Peyer's patch (tissue), 4 donors: ENCODE measurements around the gene CD72. TPM values are rescaled to one million over a fixed set of nuclear protein-coding genes. Genes with fewer than 3 reads are reported as not detected.

Experiments used
- DNase-seq, 3 donors: peaks; one replicate each; pipeline ENCODE4 v3.0.0-alpha.2; 2017 to 2019
- H3K27ac ChIP-seq, 4 donors: fragments of 200-600 bp; sonication (generic); one replicate each; pipeline ENCODE4 v1.5.1; 2016 to 2019
- H3K27me3 ChIP-seq, 2 donors: fragments of 200-600 bp; sonication (generic); one replicate each; pipeline ENCODE4 v1.5.1; 2019
- H3K36me3 ChIP-seq, 3 donors: fragments of 200-600 bp; sonication (generic); one replicate each; pipeline ENCODE4 v1.5.1; 2016 to 2019
- H3K4me1 ChIP-seq, 4 donors: fragments of 200-600 bp; sonication (generic); one replicate each; pipeline ENCODE4 v1.5.1; 2016 to 2019
- H3K4me3 ChIP-seq, 4 donors: fragments of 200-600 bp; sonication (generic); 1 replicate in 3 of 4; 2 replicates in 1 of 4; pipeline ENCODE4 v1.5.1; 2016 to 2019; ENCODE audit warnings: mild to moderate bottlenecking in 1 of 4
- H3K9me3 ChIP-seq, 4 donors: fragments of 200-600 bp; sonication (generic); one replicate each; pipeline ENCODE4 v1.5.1; 2016 to 2019; ENCODE audit warnings: mild to moderate bottlenecking in 1 of 4
- POLR2A ChIP-seq, 2 donors: fragments of 450-650 bp; IDR thresholded peaks; one replicate each; pipeline ENCODE4 v1.5.1; 2017; ENCODE audit warnings: antibody characterized with exemption in 2 of 2, mild to moderate bottlenecking in 2 of 2, moderate library complexity in 2 of 2
- total RNA-seq, 4 donors: library from RNA; depleted of rRNA; stranded (reverse); fragments of >200 nt; gene quantifications; one replicate each; pipeline ENCODE4 v1.1.0, GENCODE V29; 2016
- TF ChIP-seq, protein P1 (sequence below), 6 experiments: fragments of 450-650 bp in 4 of 6; fragments of 200-600 bp in 2 of 6; sonication (generic) in 1 of 6; IDR thresholded peaks; one replicate each; pipeline ENCODE4 v1.5.1; 2017 to 2019; ENCODE audit warnings: antibody characterized with exemption in 6 of 6, mild to moderate bottlenecking in 3 of 6, moderate library complexity in 1 of 6

CD72 gene
- total RNA-seq, 4 donors from 2014 or later, result 2.3 to 62.7 (median 4.4) TPM

GRCh38 chr9:35570709-35571504 lies 47.3 kb downstream of the CD72 start:
- Histone ChIP-seq H3K27ac (peak overlapping the region in 1 of 4 donors; percentile 53), H3K36me3 (no peaks in the 10 kb centered on the region), H3K9me3 (no peaks in the 10 kb centered on the region), H3K4me3 (no peak overlapping the region), H3K27me3 (no peaks in the 10 kb centered on the region), H3K4me1 (peaks cover 0 to 4% (median 0%) of the 10 kb centered on the region in 4 donors)
- DNase-seq, result peak in 1 of 3 donors; percentile 51
- TF ChIP-seq, protein P1, sequence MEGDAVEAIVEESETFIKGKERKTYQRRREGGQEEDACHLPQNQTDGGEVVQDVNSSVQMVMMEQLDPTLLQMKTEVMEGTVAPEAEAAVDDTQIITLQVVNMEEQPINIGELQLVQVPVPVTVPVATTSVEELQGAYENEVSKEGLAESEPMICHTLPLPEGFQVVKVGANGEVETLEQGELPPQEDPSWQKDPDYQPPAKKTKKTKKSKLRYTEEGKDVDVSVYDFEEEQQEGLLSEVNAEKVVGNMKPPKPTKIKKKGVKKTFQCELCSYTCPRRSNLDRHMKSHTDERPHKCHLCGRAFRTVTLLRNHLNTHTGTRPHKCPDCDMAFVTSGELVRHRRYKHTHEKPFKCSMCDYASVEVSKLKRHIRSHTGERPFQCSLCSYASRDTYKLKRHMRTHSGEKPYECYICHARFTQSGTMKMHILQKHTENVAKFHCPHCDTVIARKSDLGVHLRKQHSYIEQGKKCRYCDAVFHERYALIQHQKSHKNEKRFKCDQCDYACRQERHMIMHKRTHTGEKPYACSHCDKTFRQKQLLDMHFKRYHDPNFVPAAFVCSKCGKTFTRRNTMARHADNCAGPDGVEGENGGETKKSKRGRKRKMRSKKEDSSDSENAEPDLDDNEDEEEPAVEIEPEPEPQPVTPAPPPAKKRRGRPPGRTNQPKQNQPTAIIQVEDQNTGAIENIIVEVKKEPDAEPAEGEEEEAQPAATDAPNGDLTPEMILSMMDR (IDR thresholded peaks at IDR 0.05), result no peak
- TF ChIP-seq POLR2A (IDR thresholded peaks at IDR 0.05), result no peak

- no peaks in the 10 kb centered on the region for H3K9me3 ChIP-seq
- H3K36me3 ChIP-seq, result no peaks in the 10 kb centered on the region
- peak overlapping the region in 1 of 4 donors; percentile 53 for H3K27ac ChIP-seq
- no peaks in the 10 kb centered on the region for H3K27me3 ChIP-seq
- DNase-seq, result no peak
- TF ChIP-seq, protein P1 (IDR thresholded peaks at IDR 0.05), result no peak
- TF ChIP-seq POLR2A (IDR thresholded peaks at IDR 0.05), result no peak
- no peak overlapping the region for H3K4me3 ChIP-seq
- peaks cover 0 to 5% (median 2%) of the 10 kb centered on the region in 4 donors for H3K4me1 ChIP-seq
These were observed 49.0 kb downstream of the CD72 start for GRCh38 chr9:35569206-35569605.

GRCh38 chr9:35568196-35568595 lies 50.0 kb downstream of the CD72 start:
- TF ChIP-seq POLR2A (IDR thresholded peaks at IDR 0.05), result no peak
- TF ChIP-seq, protein P1 (IDR thresholded peaks at IDR 0.05), result no peak
- peaks cover 0 to 15% (median 2%) of the 10 kb centered on the region in 4 donors for H3K4me1 ChIP-seq
- H3K9me3 ChIP-seq, result no peaks in the 10 kb centered on the region
- H3K27me3 ChIP-seq, result no peaks in the 10 kb centered on the region
- no peaks in the 10 kb centered on the region for H3K36me3 ChIP-seq
- DNase-seq, result no peak
- H3K27ac ChIP-seq, result no peak overlapping the region
- H3K4me3 ChIP-seq, result no peak overlapping the region

DNA sequence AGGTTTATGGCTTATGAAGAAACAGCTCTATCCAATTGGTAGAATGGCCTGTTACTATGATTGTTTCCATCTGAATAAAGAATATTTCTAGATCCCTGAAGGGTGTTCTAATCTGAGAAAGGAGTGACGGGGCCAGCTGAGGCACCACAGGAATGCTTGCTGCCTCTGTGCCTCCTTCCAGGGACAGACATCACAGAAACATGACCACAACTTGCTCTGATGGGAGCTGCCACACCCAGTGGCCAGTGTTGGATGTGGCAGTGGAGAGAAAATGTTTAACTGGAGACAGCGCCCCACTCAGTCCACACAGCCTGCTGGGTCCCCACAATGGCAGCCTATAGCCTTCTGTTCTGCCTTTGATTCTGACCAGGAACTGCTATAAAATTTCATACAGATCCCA lies 51.8 kb downstream of the CD72 start:
- H3K4me1 ChIP-seq, result peaks cover 0 to 17% (median 2%) of the 10 kb centered on the region in 4 donors

DNA sequence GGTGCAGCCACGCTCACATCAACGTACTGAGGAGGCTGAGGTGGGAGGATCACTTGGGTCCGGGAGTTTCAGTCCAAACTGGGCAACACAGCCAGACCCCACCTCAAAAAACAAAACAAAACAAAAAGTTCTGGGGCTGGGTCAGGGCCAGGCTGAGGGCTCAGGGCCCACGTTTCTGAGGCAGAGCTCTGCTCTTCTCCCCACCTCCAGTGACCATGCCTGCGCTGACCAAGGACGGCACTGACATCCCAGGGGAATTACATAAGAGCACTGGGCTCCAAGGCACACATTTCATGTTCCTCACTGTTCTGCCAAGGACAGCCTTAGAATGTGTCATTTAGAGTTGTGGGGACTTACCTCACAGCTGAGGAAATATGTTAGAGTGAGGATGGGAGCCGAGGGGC lies 53.6 kb downstream of the CD72 start:
- no peak for TF ChIP-seq POLR2A (IDR thresholded peaks at IDR 0.05)
- TF ChIP-seq, protein P1 (IDR thresholded peaks at IDR 0.05), result no peak
- peaks cover 0 to 7% (median 0%) of the 10 kb centered on the region in 3 donors for H3K36me3 ChIP-seq
- H3K27me3 ChIP-seq, result no peaks in the 10 kb centered on the region
- peaks cover 0 to 17% (median 0%) of the 10 kb centered on the region in 4 donors for H3K4me1 ChIP-seq
- DNase-seq, result no peak
- peak overlapping the region in 1 of 4 donors; percentile 68 for H3K27ac ChIP-seq
- H3K9me3 ChIP-seq, result no peaks in the 10 kb centered on the region
- H3K4me3 ChIP-seq, result no peak overlapping the region

More for the DNA sequence above, 51.8 kb downstream of the CD72 start:
- no peak overlapping the region for H3K27ac ChIP-seq
- no peaks in the 10 kb centered on the region for H3K36me3 ChIP-seq
- no peaks in the 10 kb centered on the region for H3K9me3 ChIP-seq
- H3K27me3 ChIP-seq, result no peaks in the 10 kb centered on the region
- DNase-seq, result no peak
- H3K4me3 ChIP-seq, result no peak overlapping the region
- no peak for TF ChIP-seq POLR2A (IDR thresholded peaks at IDR 0.05)
- TF ChIP-seq, protein P1 (IDR thresholded peaks at IDR 0.05), result no peak
